ENCODE measurements around the gene SPATA13. TPM values are rescaled to one million over a fixed set of nuclear protein-coding genes. Genes with fewer than 3 reads are reported as not detected.

Gene SPATA13
- total RNA-seq, 1 donor from 2014 or later, result 11.4 TPM

GRCh38 chr13:24127116-24127631, 33.3 kb upstream of the SPATA13 start:
- no peak for DNase-seq (ENCODE audit: low spot score)
- no peaks in the 10 kb centered on the region for H3K9me3 Mint-ChIP-seq (ENCODE audit: unreplicated experiment)
- no peak overlapping the region for H3K4me3 Mint-ChIP-seq (ENCODE audit: unreplicated experiment)
- peaks cover 3% of the 10 kb centered on the region for H3K36me3 Mint-ChIP-seq (ENCODE audit: low read depth, unreplicated experiment)
- TF ChIP-seq, protein P1, sequence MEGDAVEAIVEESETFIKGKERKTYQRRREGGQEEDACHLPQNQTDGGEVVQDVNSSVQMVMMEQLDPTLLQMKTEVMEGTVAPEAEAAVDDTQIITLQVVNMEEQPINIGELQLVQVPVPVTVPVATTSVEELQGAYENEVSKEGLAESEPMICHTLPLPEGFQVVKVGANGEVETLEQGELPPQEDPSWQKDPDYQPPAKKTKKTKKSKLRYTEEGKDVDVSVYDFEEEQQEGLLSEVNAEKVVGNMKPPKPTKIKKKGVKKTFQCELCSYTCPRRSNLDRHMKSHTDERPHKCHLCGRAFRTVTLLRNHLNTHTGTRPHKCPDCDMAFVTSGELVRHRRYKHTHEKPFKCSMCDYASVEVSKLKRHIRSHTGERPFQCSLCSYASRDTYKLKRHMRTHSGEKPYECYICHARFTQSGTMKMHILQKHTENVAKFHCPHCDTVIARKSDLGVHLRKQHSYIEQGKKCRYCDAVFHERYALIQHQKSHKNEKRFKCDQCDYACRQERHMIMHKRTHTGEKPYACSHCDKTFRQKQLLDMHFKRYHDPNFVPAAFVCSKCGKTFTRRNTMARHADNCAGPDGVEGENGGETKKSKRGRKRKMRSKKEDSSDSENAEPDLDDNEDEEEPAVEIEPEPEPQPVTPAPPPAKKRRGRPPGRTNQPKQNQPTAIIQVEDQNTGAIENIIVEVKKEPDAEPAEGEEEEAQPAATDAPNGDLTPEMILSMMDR (IDR thresholded peaks at IDR 0.05; ENCODE audit: unreplicated experiment), result no peak
- H3K27ac Mint-ChIP-seq (ENCODE audit: unreplicated experiment), result no peak overlapping the region
- H3K27me3 Mint-ChIP-seq (ENCODE audit: unreplicated experiment), result peaks cover 3% of the 10 kb centered on the region
- H3K4me1 Mint-ChIP-seq (ENCODE audit: unreplicated experiment), result peaks cover 27% of the 10 kb centered on the region

DNA sequence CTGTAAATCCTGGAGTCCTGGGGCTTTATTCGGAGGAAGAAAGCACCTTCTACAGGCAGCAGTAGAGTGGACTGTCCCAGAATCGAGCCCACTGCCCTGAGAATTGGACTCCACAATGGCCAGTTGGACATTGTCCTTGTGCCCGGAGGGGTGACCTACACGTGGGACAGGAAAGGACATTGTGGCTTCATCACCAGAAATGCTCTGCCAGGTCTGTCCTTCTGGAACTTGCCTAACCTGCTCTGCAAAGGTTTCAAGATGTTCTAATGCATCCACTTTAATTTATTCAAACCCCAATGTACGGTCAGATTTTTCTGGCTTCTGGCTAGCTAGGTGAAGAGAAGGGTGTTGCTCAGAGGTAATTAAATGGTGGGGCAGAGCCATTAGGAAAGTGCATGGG, 32.4 kb upstream of the SPATA13 start:
- no peak overlapping the region for H3K27ac Mint-ChIP-seq (ENCODE audit: unreplicated experiment)
- H3K4me1 Mint-ChIP-seq (ENCODE audit: unreplicated experiment), result peaks cover 27% of the 10 kb centered on the region
- peaks cover 3% of the 10 kb centered on the region for H3K36me3 Mint-ChIP-seq (ENCODE audit: low read depth, unreplicated experiment)
- H3K4me3 Mint-ChIP-seq (ENCODE audit: unreplicated experiment), result no peak overlapping the region
- DNase-seq (ENCODE audit: low spot score), result no peak
- H3K27me3 Mint-ChIP-seq (ENCODE audit: unreplicated experiment), result peaks cover 3% of the 10 kb centered on the region
- TF ChIP-seq, protein P1 (IDR thresholded peaks at IDR 0.05; ENCODE audit: unreplicated experiment), result no peak
- no peaks in the 10 kb centered on the region for H3K9me3 Mint-ChIP-seq (ENCODE audit: unreplicated experiment)

DNA sequence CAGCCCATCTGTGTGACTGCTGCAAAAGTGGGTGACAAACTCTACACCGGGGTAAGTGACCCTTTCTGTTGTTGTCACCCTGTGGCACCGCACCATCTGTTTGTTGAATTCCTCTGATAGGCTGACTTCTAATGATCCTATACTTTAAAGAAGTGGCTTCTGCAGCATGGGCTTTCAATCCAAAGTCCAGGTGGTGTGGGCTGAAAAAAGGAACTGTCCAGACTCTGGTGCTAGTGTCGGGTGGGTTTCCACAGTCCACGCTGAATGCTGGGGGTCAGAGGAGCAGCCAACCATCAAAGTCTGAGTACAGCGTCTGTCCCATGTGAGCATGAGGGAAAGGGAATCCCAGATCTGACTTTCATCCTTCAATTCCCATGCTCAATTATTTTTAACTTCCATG, 31.6 kb upstream of the SPATA13 start:
- no peak overlapping the region for H3K4me3 Mint-ChIP-seq (ENCODE audit: unreplicated experiment)
- H3K27ac Mint-ChIP-seq (ENCODE audit: unreplicated experiment), result no peak overlapping the region
- TF ChIP-seq, protein P1 (IDR thresholded peaks at IDR 0.05; ENCODE audit: unreplicated experiment), result no peak
- H3K4me1 Mint-ChIP-seq (ENCODE audit: unreplicated experiment), result peaks cover 24% of the 10 kb centered on the region
- no peak for DNase-seq (ENCODE audit: low spot score)
- H3K27me3 Mint-ChIP-seq (ENCODE audit: unreplicated experiment), result peaks cover 3% of the 10 kb centered on the region
- no peaks in the 10 kb centered on the region for H3K9me3 Mint-ChIP-seq (ENCODE audit: unreplicated experiment)
- peaks cover 3% of the 10 kb centered on the region for H3K36me3 Mint-ChIP-seq (ENCODE audit: low read depth, unreplicated experiment)

- H3K4me1 Mint-ChIP-seq (ENCODE audit: unreplicated experiment), result peaks cover 12% of the 10 kb centered on the region
- H3K9me3 Mint-ChIP-seq (ENCODE audit: unreplicated experiment), result no peaks in the 10 kb centered on the region
- no peak for DNase-seq (ENCODE audit: low spot score)
- no peak overlapping the region for H3K4me3 Mint-ChIP-seq (ENCODE audit: unreplicated experiment)
- peaks cover 3% of the 10 kb centered on the region for H3K36me3 Mint-ChIP-seq (ENCODE audit: low read depth, unreplicated experiment)
- H3K27ac Mint-ChIP-seq (ENCODE audit: unreplicated experiment), result no peak overlapping the region
- peaks cover 3% of the 10 kb centered on the region for H3K27me3 Mint-ChIP-seq (ENCODE audit: unreplicated experiment)
- TF ChIP-seq, protein P1 (IDR thresholded peaks at IDR 0.05; ENCODE audit: unreplicated experiment), result no peak
These were observed 30.4 kb upstream of the SPATA13 start for GRCh38 chr13:24129914-24130774.

- TF ChIP-seq, protein P1 (IDR thresholded peaks at IDR 0.05; ENCODE audit: unreplicated experiment), result no peak
- Mint-ChIP-seq H3K27ac (ENCODE audit: unreplicated experiment) (no peak overlapping the region), H3K36me3 (ENCODE audit: low read depth, unreplicated experiment) (peaks cover 3% of the 10 kb centered on the region), H3K9me3 (ENCODE audit: unreplicated experiment) (no peaks in the 10 kb centered on the region), H3K4me1 (ENCODE audit: unreplicated experiment) (peaks cover 4% of the 10 kb centered on the region), H3K4me3 (ENCODE audit: unreplicated experiment) (no peak overlapping the region), H3K27me3 (ENCODE audit: unreplicated experiment) (peaks cover 3% of the 10 kb centered on the region)
- no peak for DNase-seq (ENCODE audit: low spot score)
These were observed 28.8 kb upstream of the SPATA13 start for GRCh38 chr13:24131749-24132148.
